Activated CD8-positive, alpha-beta memory T cell treated with anti-CD3 and anti-CD28 coated beads, Interleukin-2, amount 50 U/mL, for 1 hour (primary cell): Measurements from ENCODE around the gene UBAC1.
A peak's percentile ranks its signal among the peaks of the same experiment; 100 is the strongest.
"Not testable (repeated sequence)": the region's sequence is repeated elsewhere in the genome, so short reads cannot be mapped to it uniquely, and the experiment has no call there.

ENCODE experiments used
- DNase-seq: peaks from one replicate; pipeline ENCODE4 v3.0.0-alpha.2; 2020; ENCODE audit errors: extremely low read depth

Gene UBAC1

DNA sequence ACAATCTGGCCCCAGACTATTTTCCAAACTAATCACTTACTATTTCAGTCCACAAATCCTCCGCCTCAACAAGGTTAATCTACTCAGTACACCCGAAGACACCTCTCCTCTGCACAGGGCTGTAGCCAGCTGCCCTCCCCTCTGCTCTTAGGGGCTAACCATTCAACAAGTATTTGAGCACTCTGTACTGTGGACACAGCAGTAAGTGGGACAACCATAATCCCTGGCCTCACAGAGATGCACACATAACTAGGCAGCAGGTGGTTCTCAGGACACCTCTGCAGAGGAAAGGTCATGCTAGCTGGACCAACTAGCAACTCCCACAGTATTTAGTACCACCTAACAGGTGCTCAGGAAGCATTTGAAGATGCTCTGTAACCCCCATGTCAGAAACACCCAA is 59.3 kb downstream of the UBAC1 start:
- DNase-seq = no peak

- no peak for DNase-seq
These were observed 60.0 kb downstream of the UBAC1 start for GRCh38 chr9:135901031-135901758.

GRCh38 chr9:135898634-135899407 is 62.4 kb downstream of the UBAC1 start:
- DNase-seq = no peak

DNA sequence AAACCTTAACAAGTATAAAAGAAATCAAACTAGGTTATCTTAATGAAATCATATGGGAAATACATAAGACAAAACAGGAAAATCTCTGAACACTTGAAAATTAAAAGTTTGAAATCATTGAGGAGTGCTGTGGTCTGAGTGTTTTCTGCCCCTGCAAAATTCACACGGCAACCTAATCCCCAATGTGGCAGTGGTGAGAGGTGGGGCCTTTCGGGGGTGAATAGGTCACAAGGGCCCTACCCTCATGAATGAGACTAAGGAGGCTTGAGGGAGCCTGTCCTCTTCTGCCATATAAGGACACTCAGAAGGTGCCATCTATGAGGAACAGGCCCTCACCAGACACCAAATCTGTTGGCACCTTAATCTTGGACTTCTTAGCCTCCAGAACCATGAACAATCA is 64.5 kb downstream of the UBAC1 start:
- no peak for DNase-seq

DNA sequence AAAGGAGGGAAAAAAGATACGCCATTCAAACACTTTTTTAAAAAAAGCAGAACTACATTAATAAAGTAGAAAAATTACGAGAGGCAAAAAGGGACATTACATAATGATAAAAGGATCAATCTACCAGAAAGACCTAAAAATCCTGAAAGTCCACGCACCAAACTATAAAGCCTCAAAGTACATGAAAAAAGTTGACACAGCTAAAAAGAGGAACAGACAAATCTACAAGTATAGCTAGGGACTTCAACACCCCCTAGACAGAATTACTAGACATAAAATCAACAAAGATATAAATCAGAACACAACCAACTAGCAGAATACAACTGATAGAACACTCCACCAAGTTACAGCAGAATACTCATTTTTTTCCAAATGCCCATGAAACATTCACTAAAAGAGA is 65.0 kb downstream of the UBAC1 start:
- DNase-seq = no peak

GRCh38 chr9:135895202-135895848 is 65.8 kb downstream of the UBAC1 start:
- DNase-seq = no peak

GRCh38 chr9:135893104-135893503 is 68.1 kb downstream of the UBAC1 start:
- no peak for DNase-seq

DNA sequence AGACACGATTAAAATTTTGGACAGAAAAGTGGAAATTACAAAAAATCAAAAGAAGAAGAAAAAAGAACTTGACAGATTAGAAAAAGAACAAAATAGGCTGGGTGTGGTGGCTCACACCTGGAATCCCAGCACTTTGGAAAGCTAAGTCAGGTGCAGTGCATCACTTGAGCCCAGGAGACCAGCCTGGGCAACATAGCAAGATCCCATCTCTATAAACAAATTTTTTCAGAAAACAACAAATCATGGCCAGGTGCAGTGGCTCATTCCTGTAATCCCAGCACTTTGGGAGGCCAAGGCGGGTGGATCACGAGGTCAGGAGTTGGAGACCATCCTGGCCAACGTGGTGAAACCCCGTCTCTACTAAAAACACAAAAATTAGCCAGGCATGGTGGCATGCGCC is 68.8 kb downstream of the UBAC1 start:
- DNase-seq = not testable (repeated sequence)

DNA sequence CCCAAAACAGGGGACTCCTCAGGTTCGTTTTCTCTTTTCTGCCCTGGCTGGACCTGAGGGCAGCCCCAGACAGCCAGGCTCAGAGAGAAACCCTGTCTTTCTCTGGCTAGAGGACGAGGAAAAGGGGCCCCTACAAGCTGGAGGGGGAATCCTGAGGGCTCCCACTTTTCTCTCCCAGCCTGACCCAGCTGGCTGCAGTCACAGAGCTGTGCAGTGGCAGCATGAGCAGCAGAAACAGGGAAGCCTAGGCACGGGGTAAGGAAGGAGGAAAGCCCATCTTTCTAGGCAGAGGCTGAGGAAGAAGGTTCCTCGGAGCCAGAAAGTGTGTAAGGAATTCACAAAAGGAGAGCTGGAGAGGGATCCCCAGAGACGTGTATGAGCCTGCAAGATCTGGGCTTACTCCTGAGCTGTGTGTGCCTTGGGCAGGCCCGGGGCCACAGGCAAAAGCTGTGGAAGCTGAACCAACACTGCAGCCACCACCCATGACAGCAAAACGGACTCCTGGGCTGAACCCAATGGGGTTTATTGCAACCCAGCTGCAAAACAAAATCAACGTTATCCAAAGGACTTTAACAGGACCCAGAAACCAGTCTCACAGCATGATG is 70.0 kb downstream of the UBAC1 start:
- DNase-seq = no peak

DNA sequence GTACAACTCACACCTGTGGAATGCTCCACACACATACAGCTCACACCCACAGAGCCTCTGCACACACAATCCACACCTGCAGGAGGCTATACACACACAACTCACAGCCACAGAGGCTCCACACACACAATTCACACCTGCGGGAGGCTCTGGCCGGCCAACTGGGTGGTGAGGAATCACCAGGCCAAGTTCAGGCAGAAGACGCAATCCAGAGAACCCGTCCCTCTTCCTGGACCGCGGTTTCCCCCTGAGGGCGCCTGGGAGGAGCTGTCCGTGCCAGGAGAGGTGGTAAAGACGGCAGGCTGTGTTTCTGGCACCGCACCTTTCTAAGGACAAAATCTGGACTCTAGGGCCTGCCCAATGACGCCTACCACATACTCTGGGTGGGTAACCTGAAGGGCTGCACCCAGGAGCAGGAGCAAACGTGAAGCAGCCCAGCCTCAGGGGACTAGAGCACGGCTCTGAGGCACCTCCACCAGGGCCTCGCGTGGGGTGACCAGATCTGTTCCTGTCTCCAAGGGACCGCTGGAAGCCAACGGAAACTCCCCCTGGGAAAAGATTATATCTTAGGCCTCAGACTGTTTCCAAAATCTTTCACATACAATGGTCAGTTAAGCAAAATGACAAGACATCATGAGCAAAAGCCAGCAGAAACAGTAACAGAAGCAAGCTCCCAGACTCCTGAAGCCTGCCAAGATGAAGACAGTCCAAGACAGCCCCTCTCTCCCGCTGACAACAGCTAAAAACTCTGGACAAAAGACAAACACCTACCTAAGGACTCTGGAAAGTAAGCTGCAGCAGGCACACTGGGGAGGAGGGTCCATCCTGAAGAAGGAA is 70.8 kb downstream of the UBAC1 start:
- no peak for DNase-seq

- DNase-seq = no peak
These were observed 71.5 kb downstream of the UBAC1 start for GRCh38 chr9:135889564-135890189.

- no peak for DNase-seq
These were observed 72.3 kb downstream of the UBAC1 start for GRCh38 chr9:135888766-135889394.

DNA sequence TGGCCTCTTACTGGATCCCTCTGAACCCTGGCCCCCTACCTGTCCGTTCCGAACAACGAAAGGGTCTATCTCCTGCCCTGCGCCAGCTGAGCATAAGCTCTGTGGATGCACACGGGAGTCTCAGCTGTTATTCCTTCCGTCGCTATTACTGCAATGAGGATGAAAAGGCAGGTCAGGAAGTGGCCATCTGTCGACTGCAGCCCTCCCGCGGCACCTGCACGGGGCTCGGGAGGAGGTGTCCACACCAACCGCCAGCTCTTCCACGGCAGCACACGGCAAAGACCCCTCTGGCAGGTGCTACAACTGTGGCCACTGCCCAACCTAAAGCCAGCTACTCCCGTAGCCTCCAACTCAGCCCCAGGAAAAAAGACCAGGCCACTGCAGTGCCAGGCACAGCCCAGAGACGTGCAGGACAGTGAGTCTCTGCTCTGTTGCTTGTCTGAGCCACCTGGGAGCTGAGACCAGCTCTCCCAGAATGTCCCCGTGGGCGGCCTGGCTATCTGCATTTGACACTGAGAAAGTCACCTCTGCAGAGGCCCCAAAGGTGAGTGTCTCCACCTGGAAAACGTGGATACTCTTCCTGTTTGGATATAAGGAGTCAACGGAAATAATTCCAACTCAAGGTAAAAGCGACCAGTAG is 72.9 kb downstream of the UBAC1 start:
- no peak for DNase-seq

GRCh38 chr9:135887585-135888050 is 73.6 kb downstream of the UBAC1 start:
- DNase-seq = peak; percentile 37

GRCh38 chr9:135887021-135887507 is 74.1 kb downstream of the UBAC1 start:
- DNase-seq = no peak

GRCh38 chr9:135886147-135886981 is 74.8 kb downstream of the UBAC1 start:
- DNase-seq = no peak

- no peak for DNase-seq
These were observed 75.9 kb downstream of the UBAC1 start for GRCh38 chr9:135885100-135885853.
